ENCODE data around the gene GIMD1.

Gene GIMD1

DNA sequence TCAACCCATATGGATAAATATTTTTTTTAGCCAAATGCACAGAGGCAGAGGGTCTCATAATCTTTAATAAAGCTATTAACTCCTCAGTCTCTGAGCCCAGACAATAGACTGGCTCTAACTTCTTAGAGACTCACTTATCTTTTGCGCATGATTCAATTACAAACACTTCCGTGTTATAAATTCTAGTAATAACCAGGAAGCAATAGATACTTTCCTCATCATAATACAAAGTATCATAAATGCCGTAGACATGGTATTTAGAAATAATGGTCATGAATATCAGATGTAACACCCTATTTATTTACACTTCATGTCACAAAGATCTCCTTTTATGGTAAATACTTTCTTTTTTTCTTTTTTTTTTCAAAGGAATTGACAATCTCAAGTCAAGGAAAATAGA, 4.4 kb upstream of the GIMD1 start:
- TF ChIP-seq, protein P1, sequence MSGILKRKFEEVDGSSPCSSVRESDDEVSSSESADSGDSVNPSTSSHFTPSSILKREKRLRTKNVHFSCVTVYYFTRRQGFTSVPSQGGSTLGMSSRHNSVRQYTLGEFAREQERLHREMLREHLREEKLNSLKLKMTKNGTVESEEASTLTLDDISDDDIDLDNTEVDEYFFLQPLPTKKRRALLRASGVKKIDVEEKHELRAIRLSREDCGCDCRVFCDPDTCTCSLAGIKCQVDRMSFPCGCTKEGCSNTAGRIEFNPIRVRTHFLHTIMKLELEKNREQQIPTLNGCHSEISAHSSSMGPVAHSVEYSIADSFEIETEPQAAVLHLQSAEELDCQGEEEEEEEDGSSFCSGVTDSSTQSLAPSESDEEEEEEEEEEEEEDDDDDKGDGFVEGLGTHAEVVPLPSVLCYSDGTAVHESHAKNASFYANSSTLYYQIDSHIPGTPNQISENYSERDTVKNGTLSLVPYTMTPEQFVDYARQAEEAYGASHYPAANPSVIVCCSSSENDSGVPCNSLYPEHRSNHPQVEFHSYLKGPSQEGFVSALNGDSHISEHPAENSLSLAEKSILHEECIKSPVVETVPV (CRISPR knock-in tag; IDR thresholded peaks at IDR 0.05), result no peak
- TF ChIP-seq, protein P2, sequence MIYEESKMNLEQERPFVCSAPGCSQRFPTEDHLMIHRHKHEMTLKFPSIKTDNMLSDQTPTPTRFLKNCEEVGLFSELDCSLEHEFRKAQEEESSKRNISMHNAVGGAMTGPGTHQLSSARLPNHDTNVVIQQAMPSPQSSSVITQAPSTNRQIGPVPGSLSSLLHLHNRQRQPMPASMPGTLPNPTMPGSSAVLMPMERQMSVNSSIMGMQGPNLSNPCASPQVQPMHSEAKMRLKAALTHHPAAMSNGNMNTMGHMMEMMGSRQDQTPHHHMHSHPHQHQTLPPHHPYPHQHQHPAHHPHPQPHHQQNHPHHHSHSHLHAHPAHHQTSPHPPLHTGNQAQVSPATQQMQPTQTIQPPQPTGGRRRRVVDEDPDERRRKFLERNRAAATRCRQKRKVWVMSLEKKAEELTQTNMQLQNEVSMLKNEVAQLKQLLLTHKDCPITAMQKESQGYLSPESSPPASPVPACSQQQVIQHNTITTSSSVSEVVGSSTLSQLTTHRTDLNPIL (CRISPR knock-in tag; IDR thresholded peaks at IDR 0.05; ENCODE audit: low read depth), result no peak
- TF ChIP-seq RARB (CRISPR knock-in tag; IDR thresholded peaks at IDR 0.05) (no peak), ZC3H10 (CRISPR knock-in tag; IDR thresholded peaks at IDR 0.05) (no peak), CSDC2 (CRISPR knock-in tag; IDR thresholded peaks at IDR 0.05) (no peak), ZFP3 (CRISPR knock-in tag; IDR thresholded peaks at IDR 0.05) (no peak), ZNF8 (CRISPR knock-in tag; IDR thresholded peaks at IDR 0.05) (no peak), ZFP30 (CRISPR knock-in tag; IDR thresholded peaks at IDR 0.05) (no peak), PPARA (CRISPR knock-in tag; IDR thresholded peaks at IDR 0.05; ENCODE audit: borderline replicate concordance) (no peak)
- TF ChIP-seq, protein P3, sequence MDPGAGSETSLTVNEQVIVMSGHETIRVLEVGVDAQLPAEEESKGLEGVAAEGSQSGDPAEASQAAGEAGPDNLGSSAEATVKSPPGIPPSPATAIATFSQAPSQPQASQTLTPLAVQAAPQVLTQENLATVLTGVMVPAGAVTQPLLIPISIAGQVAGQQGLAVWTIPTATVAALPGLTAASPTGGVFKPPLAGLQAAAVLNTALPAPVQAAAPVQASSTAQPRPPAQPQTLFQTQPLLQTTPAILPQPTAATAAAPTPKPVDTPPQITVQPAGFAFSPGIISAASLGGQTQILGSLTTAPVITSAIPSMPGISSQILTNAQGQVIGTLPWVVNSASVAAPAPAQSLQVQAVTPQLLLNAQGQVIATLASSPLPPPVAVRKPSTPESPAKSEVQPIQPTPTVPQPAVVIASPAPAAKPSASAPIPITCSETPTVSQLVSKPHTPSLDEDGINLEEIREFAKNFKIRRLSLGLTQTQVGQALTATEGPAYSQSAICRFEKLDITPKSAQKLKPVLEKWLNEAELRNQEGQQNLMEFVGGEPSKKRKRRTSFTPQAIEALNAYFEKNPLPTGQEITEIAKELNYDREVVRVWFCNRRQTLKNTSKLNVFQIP (CRISPR knock-in tag; IDR thresholded peaks at IDR 0.05; ENCODE audit: borderline replicate concordance, low read depth), result no peak
- TF ChIP-seq, protein P4, sequence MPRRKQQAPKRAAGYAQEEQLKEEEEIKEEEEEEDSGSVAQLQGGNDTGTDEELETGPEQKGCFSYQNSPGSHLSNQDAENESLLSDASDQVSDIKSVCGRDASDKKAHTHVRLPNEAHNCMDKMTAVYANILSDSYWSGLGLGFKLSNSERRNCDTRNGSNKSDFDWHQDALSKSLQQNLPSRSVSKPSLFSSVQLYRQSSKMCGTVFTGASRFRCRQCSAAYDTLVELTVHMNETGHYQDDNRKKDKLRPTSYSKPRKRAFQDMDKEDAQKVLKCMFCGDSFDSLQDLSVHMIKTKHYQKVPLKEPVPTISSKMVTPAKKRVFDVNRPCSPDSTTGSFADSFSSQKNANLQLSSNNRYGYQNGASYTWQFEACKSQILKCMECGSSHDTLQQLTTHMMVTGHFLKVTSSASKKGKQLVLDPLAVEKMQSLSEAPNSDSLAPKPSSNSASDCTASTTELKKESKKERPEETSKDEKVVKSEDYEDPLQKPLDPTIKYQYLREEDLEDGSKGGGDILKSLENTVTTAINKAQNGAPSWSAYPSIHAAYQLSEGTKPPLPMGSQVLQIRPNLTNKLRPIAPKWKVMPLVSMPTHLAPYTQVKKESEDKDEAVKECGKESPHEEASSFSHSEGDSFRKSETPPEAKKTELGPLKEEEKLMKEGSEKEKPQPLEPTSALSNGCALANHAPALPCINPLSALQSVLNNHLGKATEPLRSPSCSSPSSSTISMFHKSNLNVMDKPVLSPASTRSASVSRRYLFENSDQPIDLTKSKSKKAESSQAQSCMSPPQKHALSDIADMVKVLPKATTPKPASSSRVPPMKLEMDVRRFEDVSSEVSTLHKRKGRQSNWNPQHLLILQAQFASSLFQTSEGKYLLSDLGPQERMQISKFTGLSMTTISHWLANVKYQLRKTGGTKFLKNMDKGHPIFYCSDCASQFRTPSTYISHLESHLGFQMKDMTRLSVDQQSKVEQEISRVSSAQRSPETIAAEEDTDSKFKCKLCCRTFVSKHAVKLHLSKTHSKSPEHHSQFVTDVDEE (CRISPR knock-in tag; IDR thresholded peaks at IDR 0.05), result no peak
- no peak for ATAC-seq

DNA sequence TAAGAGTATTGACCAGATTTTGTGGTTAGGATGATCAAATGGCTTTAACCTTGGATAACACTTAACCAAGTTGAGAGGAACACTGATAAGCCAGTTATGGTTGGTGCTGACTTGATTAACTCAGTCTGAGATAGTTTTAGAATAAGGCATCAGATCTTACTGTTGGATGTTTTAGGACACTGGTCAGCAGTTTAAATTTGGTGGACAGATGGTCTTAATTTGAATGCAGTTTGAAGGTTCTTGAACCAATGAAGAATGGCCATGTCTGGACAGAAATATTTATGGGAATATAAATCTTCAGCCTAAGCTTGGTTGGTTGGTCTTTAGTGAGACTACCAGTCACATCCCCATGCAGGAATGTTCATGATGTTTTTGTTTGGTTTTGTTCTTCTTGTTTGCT, 2.6 kb upstream of the GIMD1 start:
- no peak for TF ChIP-seq ZC3H10 (CRISPR knock-in tag; IDR thresholded peaks at IDR 0.05)
- TF ChIP-seq RARB (CRISPR knock-in tag; IDR thresholded peaks at IDR 0.05), result no peak
- TF ChIP-seq BACH2 (CRISPR knock-in tag; IDR thresholded peaks at IDR 0.05; ENCODE audit: borderline replicate concordance), result no peak
- TF ChIP-seq, protein P3 (CRISPR knock-in tag; IDR thresholded peaks at IDR 0.05; ENCODE audit: borderline replicate concordance, low read depth), result no peak
- no peak for TF ChIP-seq ZFP30 (CRISPR knock-in tag; IDR thresholded peaks at IDR 0.05)
- no peak for TF ChIP-seq TCF4 (CRISPR knock-in tag; IDR thresholded peaks at IDR 0.05; ENCODE audit: borderline replicate concordance)
- no peak for TF ChIP-seq ZNF565 (CRISPR knock-in tag; conservative IDR thresholded peaks at IDR 0.05; ENCODE audit: low read depth)
- no peak for TF ChIP-seq ARNTL (CRISPR knock-in tag; IDR thresholded peaks at IDR 0.05; ENCODE audit: borderline replicate concordance, low read depth)
- no peak for TF ChIP-seq CSDC2 (CRISPR knock-in tag; IDR thresholded peaks at IDR 0.05)
- no peak for TF ChIP-seq ZNF8 (CRISPR knock-in tag; IDR thresholded peaks at IDR 0.05)
- TF ChIP-seq SNAI2 (CRISPR knock-in tag; IDR thresholded peaks at IDR 0.05), result no peak
- TF ChIP-seq, protein P1 (CRISPR knock-in tag; IDR thresholded peaks at IDR 0.05), result no peak
- no peak for TF ChIP-seq ZNF70 (CRISPR knock-in tag; IDR thresholded peaks at IDR 0.05)
- TF ChIP-seq, protein P5, sequence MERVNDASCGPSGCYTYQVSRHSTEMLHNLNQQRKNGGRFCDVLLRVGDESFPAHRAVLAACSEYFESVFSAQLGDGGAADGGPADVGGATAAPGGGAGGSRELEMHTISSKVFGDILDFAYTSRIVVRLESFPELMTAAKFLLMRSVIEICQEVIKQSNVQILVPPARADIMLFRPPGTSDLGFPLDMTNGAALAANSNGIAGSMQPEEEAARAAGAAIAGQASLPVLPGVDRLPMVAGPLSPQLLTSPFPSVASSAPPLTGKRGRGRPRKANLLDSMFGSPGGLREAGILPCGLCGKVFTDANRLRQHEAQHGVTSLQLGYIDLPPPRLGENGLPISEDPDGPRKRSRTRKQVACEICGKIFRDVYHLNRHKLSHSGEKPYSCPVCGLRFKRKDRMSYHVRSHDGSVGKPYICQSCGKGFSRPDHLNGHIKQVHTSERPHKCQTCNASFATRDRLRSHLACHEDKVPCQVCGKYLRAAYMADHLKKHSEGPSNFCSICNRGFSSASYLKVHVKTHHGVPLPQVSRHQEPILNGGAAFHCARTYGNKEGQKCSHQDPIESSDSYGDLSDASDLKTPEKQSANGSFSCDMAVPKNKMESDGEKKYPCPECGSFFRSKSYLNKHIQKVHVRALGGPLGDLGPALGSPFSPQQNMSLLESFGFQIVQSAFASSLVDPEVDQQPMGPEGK (CRISPR knock-in tag; IDR thresholded peaks at IDR 0.05; ENCODE audit: borderline replicate concordance), result no peak
- no peak for TF ChIP-seq OSR1 (CRISPR knock-in tag; IDR thresholded peaks at IDR 0.05)
- TF ChIP-seq, protein P4 (CRISPR knock-in tag; IDR thresholded peaks at IDR 0.05), result no peak
- no peak for ATAC-seq
